ENCODE results near the gene MMP13. TPM values are rescaled to one million over a fixed set of nuclear protein-coding genes. Genes with fewer than 3 reads are reported as not detected.

Gene MMP13
- total RNA-seq (ENCODE audit: low replicate concordance) = not detected in 2 replicates

DNA sequence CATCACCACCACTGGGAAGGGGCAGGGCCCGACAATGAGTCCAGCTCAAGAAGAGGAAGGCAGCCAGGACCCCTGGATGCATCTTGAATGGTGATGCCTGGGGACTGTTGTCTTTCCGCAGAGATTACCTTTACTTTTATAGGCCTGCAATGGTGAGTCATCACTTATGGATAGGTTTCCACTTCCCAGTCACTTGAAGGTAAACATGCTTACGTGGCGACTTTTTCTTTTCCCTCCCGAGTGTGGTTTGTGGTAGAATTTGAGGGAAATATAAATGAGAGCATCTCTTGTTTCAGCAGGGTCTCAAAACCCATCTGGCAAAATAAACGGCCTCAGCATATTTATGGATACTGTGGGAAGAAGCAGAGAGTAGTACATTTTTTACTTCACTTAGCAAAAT is at the start of gene MMP13:
MMP13 (minus strand) TSS at position 109 of the 400 bp plus-strand sequence; CDS start at position 82, 27 bp downstream.

Other genes with a start within 250 kb of the MMP13 start
- 1.3 TPM in 1 of 2 replicates, not detected in the other for gene MMP27, start 250.0 kb downstream of the MMP13 start, total RNA-seq (ENCODE audit: low replicate concordance)
- gene MMP8, start 230.8 kb downstream of the MMP13 start, total RNA-seq (ENCODE audit: low replicate concordance) = not detected in 2 replicates
- 0.35 and 3.2 TPM in 2 replicates for gene MMP10, start 175.1 kb downstream of the MMP13 start, total RNA-seq (ENCODE audit: low replicate concordance)
- 73.8 and 4,826 TPM in 2 replicates for gene MMP1, start 157.6 kb downstream of the MMP13 start, total RNA-seq (ENCODE audit: low replicate concordance)
- 0.08 and 76.1 TPM in 2 replicates for gene MMP3, start 112.1 kb downstream of the MMP13 start, total RNA-seq (ENCODE audit: low replicate concordance)
- under 0.01 and 9.1 TPM in 2 replicates for gene MMP12, start 80.8 kb downstream of the MMP13 start, total RNA-seq (ENCODE audit: low replicate concordance)
- 17.0 and 63.1 TPM in 2 replicates for gene DCUN1D5, start 136.4 kb upstream of the MMP13 start, total RNA-seq (ENCODE audit: low replicate concordance)
- gene DYNC2H1, start 153.7 kb upstream of the MMP13 start, total RNA-seq (ENCODE audit: low replicate concordance) = 14.4 and 48.3 TPM in 2 replicates